ENCODE data around the gene C17orf114.
"Not testable (repeated sequence)": the region's sequence is repeated elsewhere in the genome, so short reads cannot be mapped to it uniquely, and the experiment has no call there.

The C17orf114 gene

GRCh38 chr17:4833941-4834680 is 32.0 kb upstream of the C17orf114 start:
- Mint-ChIP-seq H3K27ac (peak overlapping the region; percentile 74 to 83), H3K9me3 (no peaks in the 10 kb centered on the region), H3K36me3 (peaks cover 0 to 14% of the 10 kb centered on the region in 2 donors)
- ATAC-seq (no peak), DNase-seq (ENCODE audit: low spot score in 2 of 2) (no peak)

- ATAC-seq, result peak; percentile 89 to 93
- Mint-ChIP-seq H3K27ac (peak within 1 kb of the TSS; percentile 74 to 98), H3K36me3 (peaks cover 0 to 14% of the 10 kb centered on the region in 2 donors), H3K9me3 (no peaks in the 10 kb centered on the region)
- DNase-seq (ENCODE audit: low spot score in 2 of 2), result peak; percentile 87 to 92
These were observed 31.2 kb upstream of the C17orf114 start, which contains the start of gene MINK1 for GRCh38 chr17:4833178-4833940. Gene MINK1 (plus strand): TSS chr17:4833340. CDS start chr17:4833584, 244 bp downstream.

GRCh38 chr17:4832829-4833177 is 30.7 kb upstream of the C17orf114 start:
- peak; percentile 31 to 45 for ATAC-seq
- Mint-ChIP-seq H3K36me3 (peaks cover 0 to 11% of the 10 kb centered on the region in 2 donors), H3K27ac (peak overlapping the region; percentile 74 to 98)
- not testable (repeated sequence) for H3K9me3 Mint-ChIP-seq; DNase-seq (ENCODE audit: low spot score in 2 of 2)

- Mint-ChIP-seq H3K27ac (no peak overlapping the region), H3K9me3 (no peaks in the 10 kb centered on the region), H3K36me3 (no peaks in the 10 kb centered on the region)
- DNase-seq (ENCODE audit: low spot score in 2 of 2) (no peak), ATAC-seq (no peak)
These were observed 25.3 kb upstream of the C17orf114 start for GRCh38 chr17:4827399-4827798.

GRCh38 chr17:4823373-4824089 is 21.4 kb upstream of the C17orf114 start:
- Mint-ChIP-seq H3K9me3 (no peaks in the 10 kb centered on the region), H3K27ac (peak overlapping the region in 1 of 2 donors; percentile 23), H3K36me3 (no peaks in the 10 kb centered on the region)
- no peak for DNase-seq (ENCODE audit: low spot score in 2 of 2)
- no peak for ATAC-seq

- ATAC-seq (no peak), DNase-seq (ENCODE audit: low spot score in 2 of 2) (no peak)
- H3K27ac Mint-ChIP-seq, result no peak overlapping the region
- H3K36me3 Mint-ChIP-seq, result no peaks in the 10 kb centered on the region
- no peaks in the 10 kb centered on the region for H3K9me3 Mint-ChIP-seq
These were observed 20.7 kb upstream of the C17orf114 start for GRCh38 chr17:4822835-4823234.

GRCh38 chr17:4818276-4818675 is 16.1 kb upstream of the C17orf114 start:
- Mint-ChIP-seq H3K27ac (no peak overlapping the region), H3K36me3 (no peaks in the 10 kb centered on the region), H3K9me3 (no peaks in the 10 kb centered on the region)
- ATAC-seq (no peak), DNase-seq (ENCODE audit: low spot score in 2 of 2) (no peak)

- DNase-seq (ENCODE audit: low spot score in 2 of 2), result no peak
- no peak overlapping the region for H3K27ac Mint-ChIP-seq
- no peaks in the 10 kb centered on the region for H3K9me3 Mint-ChIP-seq
- no peak for ATAC-seq
- H3K36me3 Mint-ChIP-seq, result no peaks in the 10 kb centered on the region
These were observed 14.7 kb upstream of the C17orf114 start for GRCh38 chr17:4816826-4817225.

GRCh38 chr17:4815043-4815675 is 13.0 kb upstream of the C17orf114 start:
- no peaks in the 10 kb centered on the region for H3K9me3 Mint-ChIP-seq
- DNase-seq (ENCODE audit: low spot score in 2 of 2) (no peak), ATAC-seq (no peak)
- no peaks in the 10 kb centered on the region for H3K36me3 Mint-ChIP-seq
- H3K27ac Mint-ChIP-seq, result peak overlapping the region in 1 of 2 donors; percentile 33

- H3K27ac Mint-ChIP-seq, result no peak overlapping the region
- H3K9me3 Mint-ChIP-seq, result no peaks in the 10 kb centered on the region
- no peaks in the 10 kb centered on the region for H3K36me3 Mint-ChIP-seq
- DNase-seq (ENCODE audit: low spot score in 2 of 2) (no peak), ATAC-seq (no peak)
These were observed 10.6 kb upstream of the C17orf114 start for GRCh38 chr17:4812690-4813089.

- Mint-ChIP-seq H3K27ac (no peak overlapping the region), H3K36me3 (no peaks in the 10 kb centered on the region), H3K9me3 (no peaks in the 10 kb centered on the region)
- ATAC-seq (no peak), DNase-seq (ENCODE audit: low spot score in 2 of 2) (no peak)
These were observed 9.3 kb upstream of the C17orf114 start for GRCh38 chr17:4811471-4811870.

GRCh38 chr17:4810696-4811290 is 8.7 kb upstream of the C17orf114 start:
- Mint-ChIP-seq H3K27ac (no peak overlapping the region), H3K9me3 (no peaks in the 10 kb centered on the region), H3K36me3 (no peaks in the 10 kb centered on the region)
- ATAC-seq (no peak), DNase-seq (ENCODE audit: low spot score in 2 of 2) (no peak)

- Mint-ChIP-seq H3K9me3 (no peaks in the 10 kb centered on the region), H3K27ac (peak overlapping the region; percentile 28 to 45), H3K36me3 (no peaks in the 10 kb centered on the region)
- DNase-seq (ENCODE audit: low spot score in 2 of 2) (no peak), ATAC-seq (no peak)
These were observed 6.2 kb upstream of the C17orf114 start for GRCh38 chr17:4808378-4808767.

GRCh38 chr17:4807605-4808377 is 5.7 kb upstream of the C17orf114 start:
- DNase-seq (ENCODE audit: low spot score in 2 of 2), result no peak
- no peaks in the 10 kb centered on the region for H3K36me3 Mint-ChIP-seq
- peak overlapping the region; percentile 28 to 81 for H3K27ac Mint-ChIP-seq
- no peaks in the 10 kb centered on the region for H3K9me3 Mint-ChIP-seq
- ATAC-seq, result no peak

- peak; percentile 87 to 94 for DNase-seq (ENCODE audit: low spot score in 2 of 2)
- H3K36me3 Mint-ChIP-seq, result no peaks in the 10 kb centered on the region
- ATAC-seq, result peak; percentile 99
- H3K9me3 Mint-ChIP-seq, result no peaks in the 10 kb centered on the region
- H3K27ac Mint-ChIP-seq, result peak within 1 kb of the TSS; percentile 28 to 81
These were observed 4.9 kb upstream of the C17orf114 start, which contains the start of gene PLD2 for GRCh38 chr17:4806777-4807604. Gene PLD2 (plus strand): TSS chr17:4807152. CDS start chr17:4807773, 621 bp downstream.

Measured in activated naive CD4-positive, alpha-beta T cell treated with anti-CD3 and anti-CD28 coated beads, Interleukin-2, amount 50 U/mL, for 72 hours (primary cell).